ENCODE results near the gene ZNF786. TPM values are rescaled to one million over a fixed set of nuclear protein-coding genes. Genes with fewer than 3 reads are reported as not detected.
A peak's percentile ranks its signal among the peaks of the same experiment; 100 is the strongest.

Gene ZNF786

DNA sequence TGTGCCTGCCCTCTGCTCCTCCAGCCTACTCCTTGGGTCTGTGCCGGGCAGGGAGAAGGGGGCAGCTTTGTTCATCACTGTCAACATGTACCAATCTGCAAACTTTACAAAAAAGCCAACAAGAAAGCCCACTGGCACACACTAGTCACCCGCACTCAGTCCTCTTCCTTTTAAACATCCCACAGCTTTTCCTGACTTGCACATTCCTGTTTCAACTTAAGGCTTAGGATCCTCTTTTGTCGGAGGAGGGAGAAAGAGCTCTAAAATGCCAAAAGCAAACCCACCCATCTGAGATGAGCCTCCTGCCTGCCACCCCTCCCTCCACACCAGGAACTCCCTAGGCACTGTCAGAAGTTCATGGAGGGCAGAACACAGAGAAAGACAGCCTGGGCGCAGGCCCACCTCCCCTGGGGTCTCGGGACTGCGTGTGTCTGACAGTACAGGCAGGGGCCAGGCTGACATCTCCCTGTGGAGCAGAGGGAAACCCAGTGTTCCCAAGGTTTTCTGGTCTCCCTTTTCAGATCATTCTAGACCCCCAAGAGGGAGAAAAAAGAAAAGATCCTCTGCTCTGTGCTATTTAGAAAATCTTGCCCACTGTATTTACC is 67.7 kb downstream of the ZNF786 start:
- no peak for DNase-seq
- no peaks in the 10 kb centered on the region for H3K9me3 ChIP-seq (ENCODE audit: control insufficient read depth, low read length)
- no peak overlapping the region for H2AFZ ChIP-seq (ENCODE audit: low read depth, low read length)
- H3K27ac ChIP-seq (ENCODE audit: low read length, poor library complexity, severe bottlenecking), result no peak overlapping the region
- H3K4me2 ChIP-seq (ENCODE audit: low read length, poor library complexity, severe bottlenecking), result no peak overlapping the region
- H4K91ac ChIP-seq (ENCODE audit: low read length), result no peak overlapping the region
- no peak overlapping the region for H2BK120ac ChIP-seq (ENCODE audit: low read depth, low read length)
- H3K36me3 ChIP-seq (ENCODE audit: control insufficient read depth in 1 of 2, insufficient read depth in 2 of 2, low read depth in 1 of 2, low read length in 2 of 2), result peaks cover 20 to 21% of the 10 kb centered on the region in 2 experiments
- no peaks in the 10 kb centered on the region for H3K27me3 ChIP-seq (ENCODE audit: control insufficient read depth in 1 of 2, insufficient read depth in 1 of 2, low read length in 2 of 2)
- no peak overlapping the region for H3K14ac ChIP-seq (ENCODE audit: low read length in 2 of 2)
- H3K18ac ChIP-seq (ENCODE audit: low read depth in 1 of 2, low read length in 2 of 2), result no peak overlapping the region
- H3K79me1 ChIP-seq (replicated peaks; ENCODE audit: low read length, poor library complexity, severe bottlenecking), result peaks cover 9% of the 10 kb centered on the region
- H2BK15ac ChIP-seq (ENCODE audit: low read depth, poor library complexity, severe bottlenecking), result no peak overlapping the region
- no peak overlapping the region for H3K4me3 ChIP-seq (ENCODE audit: insufficient read depth in 1 of 2, low read depth in 1 of 2, low read length in 2 of 2)
- peak overlapping the region; percentile 78 for H4K8ac ChIP-seq (ENCODE audit: low read length)
- no peak overlapping the region for H3K23ac ChIP-seq (ENCODE audit: low read length in 2 of 2)
- 96% methylated on average over 6 of the region's 6 CpGs for WGBS
- H3K9ac ChIP-seq (ENCODE audit: low read length), result peak overlapping the region; percentile 14
- no peak overlapping the region for H2BK5ac ChIP-seq (ENCODE audit: low read depth, low read length, poor library complexity, severe bottlenecking)
- H3K4me1 ChIP-seq (ENCODE audit: control insufficient read depth, insufficient read depth, low read depth, low read length), result peaks cover 13% of the 10 kb centered on the region
- H3K4ac ChIP-seq (ENCODE audit: low read depth in 1 of 2, low read length in 2 of 2), result no peak overlapping the region
- H2AK5ac ChIP-seq (ENCODE audit: low read length, severe bottlenecking), result peak overlapping the region; percentile 21
- H2BK12ac ChIP-seq (ENCODE audit: low read length in 2 of 2), result no peak overlapping the region

DNA sequence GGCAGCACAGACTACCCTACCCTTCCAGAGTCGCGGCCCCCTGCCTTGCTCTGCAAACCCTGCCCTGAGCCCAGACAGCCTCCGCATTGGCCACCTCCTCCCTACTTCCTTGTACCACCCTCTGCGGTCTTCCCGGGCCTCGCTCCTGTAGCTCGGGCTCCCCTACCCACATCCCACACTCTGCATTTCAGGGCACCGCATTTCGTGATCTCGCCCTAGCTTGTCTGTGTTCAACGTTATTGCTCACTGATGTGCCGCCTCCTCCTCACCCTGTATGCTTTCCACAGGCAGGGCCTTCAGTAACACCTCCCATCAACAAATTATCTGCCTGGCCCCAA is 68.8 kb downstream of the ZNF786 start:
- H2BK12ac ChIP-seq (ENCODE audit: low read length in 2 of 2), result no peak overlapping the region
- no peak overlapping the region for H3K9ac ChIP-seq (ENCODE audit: low read length)
- no peak overlapping the region for H2BK5ac ChIP-seq (ENCODE audit: low read depth, low read length, poor library complexity, severe bottlenecking)
- peaks cover 26 to 27% of the 10 kb centered on the region in 2 experiments for H3K36me3 ChIP-seq (ENCODE audit: control insufficient read depth in 1 of 2, insufficient read depth in 2 of 2, low read depth in 1 of 2, low read length in 2 of 2)
- H3K4me2 ChIP-seq (ENCODE audit: low read length, poor library complexity, severe bottlenecking), result no peak overlapping the region
- peak overlapping the region; percentile 86 for H4K8ac ChIP-seq (ENCODE audit: low read length)
- peaks cover 14% of the 10 kb centered on the region for H3K79me1 ChIP-seq (replicated peaks; ENCODE audit: low read length, poor library complexity, severe bottlenecking)
- H3K4me1 ChIP-seq (ENCODE audit: control insufficient read depth, insufficient read depth, low read depth, low read length), result peaks cover 13% of the 10 kb centered on the region
- no peak overlapping the region for H4K91ac ChIP-seq (ENCODE audit: low read length)
- H2AK5ac ChIP-seq (ENCODE audit: low read length, severe bottlenecking), result no peak overlapping the region
- no peaks in the 10 kb centered on the region for H3K9me3 ChIP-seq (ENCODE audit: control insufficient read depth, low read length)
- no peak overlapping the region for H2BK120ac ChIP-seq (ENCODE audit: low read depth, low read length)
- 92% methylated on average over 12 of the region's 12 CpGs for WGBS
- H3K27ac ChIP-seq (ENCODE audit: low read length, poor library complexity, severe bottlenecking), result no peak overlapping the region
- no peak overlapping the region for H2BK15ac ChIP-seq (ENCODE audit: low read depth, poor library complexity, severe bottlenecking)
- no peak overlapping the region for H2AFZ ChIP-seq (ENCODE audit: low read depth, low read length)
- no peaks in the 10 kb centered on the region for H3K27me3 ChIP-seq (ENCODE audit: control insufficient read depth in 1 of 2, insufficient read depth in 1 of 2, low read length in 2 of 2)
- no peak overlapping the region for H3K18ac ChIP-seq (ENCODE audit: low read depth in 1 of 2, low read length in 2 of 2)
- no peak overlapping the region for H3K4me3 ChIP-seq (ENCODE audit: insufficient read depth in 1 of 2, low read depth in 1 of 2, low read length in 2 of 2)
- no peak overlapping the region for H3K14ac ChIP-seq (ENCODE audit: low read length in 2 of 2)
- no peak for DNase-seq
- no peak overlapping the region for H3K4ac ChIP-seq (ENCODE audit: low read depth in 1 of 2, low read length in 2 of 2)
- no peak overlapping the region for H3K23ac ChIP-seq (ENCODE audit: low read length in 2 of 2)

DNA sequence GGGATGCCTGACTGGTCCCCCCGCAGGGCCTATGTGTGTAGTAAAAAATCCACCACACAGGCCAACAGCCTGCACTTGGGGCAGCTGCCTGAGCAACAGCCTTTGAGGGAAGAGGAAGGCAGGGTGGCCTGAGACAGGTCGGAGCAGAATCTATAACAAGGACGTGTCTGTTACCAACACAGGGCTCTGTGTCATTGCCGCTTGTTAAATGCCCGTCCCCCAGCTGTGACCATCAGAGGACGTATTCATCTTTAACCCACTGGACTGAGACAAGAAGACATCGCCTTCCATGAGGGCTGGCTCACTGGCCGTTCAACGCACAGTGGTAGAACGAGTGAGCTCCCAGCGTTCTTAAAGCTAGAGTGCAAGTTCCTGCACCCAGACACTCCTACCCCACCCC is 70.0 kb downstream of the ZNF786 start:
- no peak overlapping the region for H2BK15ac ChIP-seq (ENCODE audit: low read depth, poor library complexity, severe bottlenecking)
- no peak overlapping the region for H3K4me3 ChIP-seq (ENCODE audit: insufficient read depth in 1 of 2, low read depth in 1 of 2, low read length in 2 of 2)
- H3K9ac ChIP-seq (ENCODE audit: low read length), result no peak overlapping the region
- no peak overlapping the region for H4K8ac ChIP-seq (ENCODE audit: low read length)
- no peak overlapping the region for H3K4me2 ChIP-seq (ENCODE audit: low read length, poor library complexity, severe bottlenecking)
- H3K14ac ChIP-seq (ENCODE audit: low read length in 2 of 2), result no peak overlapping the region
- H3K36me3 ChIP-seq (ENCODE audit: control insufficient read depth in 1 of 2, insufficient read depth in 2 of 2, low read depth in 1 of 2, low read length in 2 of 2), result peaks cover 32% of the 10 kb centered on the region in 2 experiments
- no peak overlapping the region for H3K18ac ChIP-seq (ENCODE audit: low read depth in 1 of 2, low read length in 2 of 2)
- no peak overlapping the region for H2AK5ac ChIP-seq (ENCODE audit: low read length, severe bottlenecking)
- H3K27me3 ChIP-seq (ENCODE audit: control insufficient read depth in 1 of 2, insufficient read depth in 1 of 2, low read length in 2 of 2), result no peaks in the 10 kb centered on the region
- no peak overlapping the region for H4K91ac ChIP-seq (ENCODE audit: low read length)
- DNase-seq, result no peak
- H2BK120ac ChIP-seq (ENCODE audit: low read depth, low read length), result no peak overlapping the region
- H3K79me1 ChIP-seq (replicated peaks; ENCODE audit: low read length, poor library complexity, severe bottlenecking), result peaks cover 17% of the 10 kb centered on the region
- H3K27ac ChIP-seq (ENCODE audit: low read length, poor library complexity, severe bottlenecking), result no peak overlapping the region
- no peak overlapping the region for H2AFZ ChIP-seq (ENCODE audit: low read depth, low read length)
- peaks cover 7% of the 10 kb centered on the region for H3K4me1 ChIP-seq (ENCODE audit: control insufficient read depth, insufficient read depth, low read depth, low read length)
- H3K9me3 ChIP-seq (ENCODE audit: control insufficient read depth, low read length), result no peaks in the 10 kb centered on the region
- WGBS, result 95% methylated on average over 11 of the region's 11 CpGs
- H2BK12ac ChIP-seq (ENCODE audit: low read length in 2 of 2), result no peak overlapping the region
- no peak overlapping the region for H3K23ac ChIP-seq (ENCODE audit: low read length in 2 of 2)
- H3K4ac ChIP-seq (ENCODE audit: low read depth in 1 of 2, low read length in 2 of 2), result no peak overlapping the region
- H2BK5ac ChIP-seq (ENCODE audit: low read depth, low read length, poor library complexity, severe bottlenecking), result no peak overlapping the region

Small RNAs within 50 kb of the gene (small RNA-seq; reads per million reads assigned to genes)
- not detected for gene COX6B1P1 (ENCODE audit: low read depth)
- gene RN7SL521P (ENCODE audit: low read depth), result 1.7 reads per million
- not detected for gene RNU6-650P (ENCODE audit: low read depth)
